Left lung (tissue), 10 donors: ENCODE data around the gene NOXA1. TPM values are rescaled to one million over a fixed set of nuclear protein-coding genes. Genes with fewer than 3 reads are reported as not detected.

ENCODE experiments used
- ATAC-seq: fragments of 200-7000 bp; cut with Tn5 transposase; one replicate; pipeline ENCODE4 v1.9.1; 2020; ENCODE audit warnings: moderate library complexity
- DNase-seq, 4 donors: peaks; one replicate each; pipeline ENCODE4 v3.0.0-alpha.2; 2013 to 2020
- H3K27ac ChIP-seq, 2 donors: fragments of 200-600 bp; sonication (generic) in 1 of 2; one replicate each; pipeline versions ENCODE4 v1.5.0 to v1.8.0; 2020 to 2021
- H3K27me3 ChIP-seq, 2 donors: fragments of 200-600 bp; sonication (generic) in 1 of 2; one replicate each; pipeline versions ENCODE4 v1.5.0 to v1.8.0; 2020 to 2021
- H3K36me3 ChIP-seq, 2 donors: fragments of 200-600 bp; sonication (generic) in 1 of 2; one replicate each; pipeline versions ENCODE4 v1.5.0 to v1.8.0; 2020 to 2021
- H3K4me1 ChIP-seq, 2 donors: fragments of 200-600 bp; one replicate each; pipeline ENCODE4 v1.8.0; 2021
- H3K4me3 ChIP-seq, 2 donors: fragments of 200-600 bp; sonication (generic) in 1 of 2; one replicate each; pipeline versions ENCODE4 v1.5.0 to v1.8.0; 2020 to 2021; ENCODE audit warnings: mild to moderate bottlenecking in 1 of 2
- H3K9me3 ChIP-seq, 2 donors: fragments of 200-600 bp; sonication (generic) in 1 of 2; one replicate each; pipeline versions ENCODE4 v1.5.0 to v1.8.0; 2020 to 2021
- intact Hi-C, 2 donors: fragments of 100-400 bp; cut with DNase I; formaldehyde crosslinking; loops; one replicate each; pipeline versions ENCODE4 v1.11.2 to v1.14.2; 2022
- polyA plus RNA-seq, 6 donors: library from polyadenylated mRNA; unstranded; fragments of 120-200 nt; gene quantifications; one replicate each; pipeline ENCODE4 v1.2.1, GENCODE V29; 2013; ENCODE audit not compliant: insufficient read length in 6 of 6
- total RNA-seq, 2 donors: library from RNA; stranded (reverse); fragmentation: NEBNext Ultra II Directional; extraction: Animal tissue kit (Norgen Biotek cat#: 25700); gene quantifications; one replicate each; pipeline ENCODE4 v1.2.1, GENCODE V29; 2021
- TF ChIP-seq, protein P1 (sequence below), 2 donors: fragments of 200-600 bp; sonication (generic) in 1 of 2; IDR thresholded peaks; one replicate each; pipeline versions ENCODE4 v1.5.0 to v1.8.0; 2021; ENCODE audit warnings: antibody characterized with exemption in 2 of 2
- donor health status: DM: no; HTN: yes; CAD: no.
- donor health status: DM: no; HTN: no; CAD: no.

The NOXA1 gene
- total and polyA plus RNA-seq, 8 donors = 4.5 to 8.7 (median 6.9) TPM

DNA sequence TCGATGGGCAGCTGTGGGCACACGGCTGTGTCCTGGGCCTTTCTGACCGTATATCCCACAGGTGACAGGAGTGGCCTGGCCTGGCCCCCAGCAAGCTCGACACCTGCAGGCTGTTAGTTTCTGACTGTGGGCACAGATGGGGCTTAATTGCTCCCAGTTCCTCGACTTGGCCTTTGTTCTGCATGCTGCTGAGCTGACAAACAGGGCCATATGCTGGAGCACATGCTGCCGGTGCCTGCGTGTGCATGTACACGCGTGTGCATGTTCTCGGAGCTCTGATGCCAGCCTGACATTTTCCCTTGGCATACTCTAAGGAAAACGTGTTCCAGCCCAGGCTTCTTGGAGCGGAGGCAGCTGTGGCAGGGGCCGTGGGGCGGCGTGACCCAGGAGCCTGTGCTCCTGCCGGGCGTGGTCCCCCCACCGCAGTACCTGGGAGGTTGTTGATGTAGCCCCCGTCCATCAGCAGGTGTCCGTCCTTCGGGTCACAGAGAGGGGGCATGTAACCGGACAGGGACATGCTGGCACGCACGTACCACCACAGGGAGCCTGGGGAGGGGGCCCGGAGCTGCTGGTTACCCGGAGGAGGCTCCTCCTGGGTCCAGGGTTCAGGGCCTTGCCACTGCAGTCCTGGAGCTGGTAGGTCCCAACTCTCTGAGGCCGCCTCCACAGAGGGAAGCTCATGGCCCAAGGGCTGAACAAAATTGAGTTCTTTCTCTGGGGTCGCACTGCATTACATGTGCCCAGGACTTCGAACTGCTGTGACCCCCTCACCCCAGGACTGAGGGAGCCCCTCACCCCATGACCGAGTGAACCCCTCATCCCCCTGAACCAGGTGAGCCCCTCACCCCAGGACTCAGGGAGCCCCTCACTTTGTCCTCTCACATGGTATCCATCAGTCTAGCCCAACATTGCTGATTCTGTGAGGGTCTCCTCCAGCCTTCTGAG is 40.1 kb downstream of the NOXA1 start:
- TF ChIP-seq, protein P1, sequence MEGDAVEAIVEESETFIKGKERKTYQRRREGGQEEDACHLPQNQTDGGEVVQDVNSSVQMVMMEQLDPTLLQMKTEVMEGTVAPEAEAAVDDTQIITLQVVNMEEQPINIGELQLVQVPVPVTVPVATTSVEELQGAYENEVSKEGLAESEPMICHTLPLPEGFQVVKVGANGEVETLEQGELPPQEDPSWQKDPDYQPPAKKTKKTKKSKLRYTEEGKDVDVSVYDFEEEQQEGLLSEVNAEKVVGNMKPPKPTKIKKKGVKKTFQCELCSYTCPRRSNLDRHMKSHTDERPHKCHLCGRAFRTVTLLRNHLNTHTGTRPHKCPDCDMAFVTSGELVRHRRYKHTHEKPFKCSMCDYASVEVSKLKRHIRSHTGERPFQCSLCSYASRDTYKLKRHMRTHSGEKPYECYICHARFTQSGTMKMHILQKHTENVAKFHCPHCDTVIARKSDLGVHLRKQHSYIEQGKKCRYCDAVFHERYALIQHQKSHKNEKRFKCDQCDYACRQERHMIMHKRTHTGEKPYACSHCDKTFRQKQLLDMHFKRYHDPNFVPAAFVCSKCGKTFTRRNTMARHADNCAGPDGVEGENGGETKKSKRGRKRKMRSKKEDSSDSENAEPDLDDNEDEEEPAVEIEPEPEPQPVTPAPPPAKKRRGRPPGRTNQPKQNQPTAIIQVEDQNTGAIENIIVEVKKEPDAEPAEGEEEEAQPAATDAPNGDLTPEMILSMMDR (IDR thresholded peaks at IDR 0.05) = no peak
- Histone ChIP-seq H3K27me3 (peaks cover 0 to 24% of the 10 kb centered on the region in 2 donors), H3K4me3 (no peak overlapping the region), H3K4me1 (peaks cover 6 to 18% of the 10 kb centered on the region in 2 donors), H3K27ac (no peak overlapping the region), H3K36me3 (no peaks in the 10 kb centered on the region), H3K9me3 (no peaks in the 10 kb centered on the region)
- intact Hi-C loops = no loop called here
- ATAC-seq = no peak
- peak in 2 of 4 donors; percentile 30 to 76 for DNase-seq

DNA sequence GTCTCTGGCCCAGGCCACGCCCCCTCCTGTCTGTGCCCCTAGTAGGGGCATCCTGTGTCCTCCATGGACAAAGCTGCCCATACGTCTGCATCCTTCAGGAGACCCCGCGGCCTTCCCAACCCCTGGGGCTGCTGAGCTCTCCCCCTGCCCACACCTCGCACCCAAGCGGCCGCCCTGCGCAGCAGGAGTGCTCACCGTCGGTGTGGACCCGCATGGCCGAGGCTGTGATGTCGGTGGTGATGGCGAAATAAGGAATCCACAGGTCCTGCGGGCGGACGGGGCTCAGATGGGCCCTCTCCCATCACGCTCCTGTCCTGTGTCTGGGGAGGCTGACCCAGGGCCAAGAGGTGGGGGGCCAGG is 40.7 kb downstream of the NOXA1 start:
- no peaks in the 10 kb centered on the region for H3K36me3 ChIP-seq
- peak in 1 of 4 donors; percentile 28 for DNase-seq

DNA sequence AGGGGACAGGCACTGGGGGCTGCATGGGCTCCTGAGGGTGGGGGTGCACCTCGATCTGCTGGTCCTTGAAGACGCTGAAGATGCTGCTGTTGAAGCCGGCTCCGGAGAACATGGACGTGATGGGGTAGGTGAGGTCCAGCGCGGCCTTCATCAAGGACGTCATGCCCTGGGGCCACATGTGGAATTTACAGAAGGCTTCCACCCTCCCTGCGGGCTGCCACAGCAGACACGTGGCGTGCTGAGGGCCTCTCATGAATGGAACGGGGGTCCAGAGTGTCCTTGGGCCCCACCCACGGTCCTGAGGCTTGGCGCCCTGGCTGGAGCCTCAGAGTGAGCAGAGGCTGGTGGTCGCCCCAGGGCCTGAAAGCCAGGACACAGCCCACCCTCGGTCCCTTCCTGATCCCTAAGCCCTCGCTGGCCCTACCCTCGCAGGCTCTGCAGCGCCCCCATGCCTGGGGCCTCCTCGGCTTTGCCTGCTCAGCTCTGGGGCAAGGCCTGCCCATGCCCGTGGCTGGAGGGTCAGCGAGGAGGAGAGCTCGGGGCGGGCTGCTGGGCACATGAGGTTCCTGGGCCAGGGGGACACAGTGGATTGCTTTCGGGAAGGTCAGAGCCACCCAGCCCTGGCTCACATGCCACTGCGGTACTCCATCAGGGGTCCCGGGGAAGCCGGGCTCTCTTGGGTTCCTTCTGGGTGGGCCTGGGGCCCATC is 41.3 kb downstream of the NOXA1 start:
- peaks cover 3 to 10% of the 10 kb centered on the region in 2 donors for H3K4me1 ChIP-seq
- H3K27ac ChIP-seq = no peak overlapping the region
- TF ChIP-seq, protein P1 (IDR thresholded peaks at IDR 0.05) = no peak
- H3K9me3 ChIP-seq = no peaks in the 10 kb centered on the region
- ATAC-seq (no peak), DNase-seq (peak in 2 of 4 donors; percentile 29 to 72)
- no peak overlapping the region for H3K4me3 ChIP-seq
- H3K27me3 ChIP-seq = peaks cover 0 to 17% of the 10 kb centered on the region in 2 donors
- H3K36me3 ChIP-seq = no peaks in the 10 kb centered on the region
- intact Hi-C loops = no loop called here

More for the DNA sequence above, 40.7 kb downstream of the NOXA1 start:
- H3K27ac ChIP-seq = no peak overlapping the region
- TF ChIP-seq, protein P1 (IDR thresholded peaks at IDR 0.05) = no peak
- H3K4me1 ChIP-seq = peaks cover 3 to 11% of the 10 kb centered on the region in 2 donors
- H3K4me3 ChIP-seq = no peak overlapping the region
- peaks cover 0 to 17% of the 10 kb centered on the region in 2 donors for H3K27me3 ChIP-seq
- no peak for ATAC-seq
- no peaks in the 10 kb centered on the region for H3K9me3 ChIP-seq
- intact Hi-C loops = no loop called here

DNA sequence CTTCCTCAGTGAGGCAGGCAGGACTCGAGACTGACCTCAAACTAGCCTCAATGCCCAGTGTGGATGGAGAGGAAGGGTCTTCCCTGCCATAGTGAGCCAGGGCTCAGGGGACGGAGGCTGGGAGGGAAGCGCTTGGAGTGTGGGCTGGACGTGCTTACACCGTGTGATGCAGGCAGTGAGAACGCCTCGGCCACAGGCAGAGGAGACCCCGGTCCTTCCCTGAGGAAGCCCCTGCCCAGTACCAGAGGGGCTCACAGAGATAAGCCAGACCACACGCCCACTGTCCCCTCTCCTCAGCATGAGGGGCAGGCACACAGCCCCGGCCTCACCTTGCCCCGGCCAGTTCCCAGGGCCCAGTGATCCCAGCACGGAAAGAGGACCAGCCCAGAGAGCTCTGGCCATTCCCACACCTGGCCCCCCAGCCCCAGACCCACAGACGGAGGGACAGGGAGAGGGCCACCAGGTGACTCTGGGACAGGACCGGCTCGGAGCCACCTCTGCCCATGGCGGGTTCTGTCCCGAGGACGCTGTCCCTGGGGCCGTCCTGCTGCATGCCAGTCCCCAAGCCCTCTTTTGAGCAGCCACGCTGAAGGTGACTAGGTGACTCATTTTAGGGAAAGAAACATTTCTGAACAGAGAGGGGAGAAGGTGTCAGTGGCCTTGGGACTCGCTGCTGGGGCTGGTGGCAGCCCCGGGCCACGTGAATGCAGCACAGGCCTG is 42.0 kb downstream of the NOXA1 start:
- TF ChIP-seq, protein P1 (IDR thresholded peaks at IDR 0.05) = no peak
- Histone ChIP-seq H3K9me3 (no peaks in the 10 kb centered on the region), H3K4me3 (no peak overlapping the region), H3K27ac (no peak overlapping the region), H3K27me3 (peaks cover 0 to 17% of the 10 kb centered on the region in 2 donors), H3K36me3 (no peaks in the 10 kb centered on the region), H3K4me1 (peaks cover 0 to 7% of the 10 kb centered on the region in 2 donors)
- intact Hi-C loops = no loop called here
- no peak for ATAC-seq
- peak in 2 of 4 donors; percentile 30 to 71 for DNase-seq
